CD14-positive monocyte (primary cell): ENCODE measurements around the gene SHC2. TPM values are rescaled to one million over a fixed set of nuclear protein-coding genes. Genes with fewer than 3 reads are reported as not detected.

Experiments used
- DNase-seq, 3 donors: peaks; one replicate each; pipeline ENCODE4 v3.0.0-alpha.2; 2011 to 2022
- H2AFZ ChIP-seq: 2 replicates; pipeline ENCODE4 v1.6.0; 2012; ENCODE audit warnings: mild to moderate bottlenecking, low read depth, low read length, inconsistent platforms; ENCODE audit not compliant: insufficient read depth, poor library complexity, severe bottlenecking
- H3K27ac ChIP-seq, 2 donors: 1 replicate in 1 of 2; 2 replicates in 1 of 2; pipeline ENCODE4 v1.5.1; 2012 to 2013; ENCODE audit warnings: low read length in 2 of 2, control low read depth in 1 of 2, inconsistent platforms in 1 of 2, low read depth in 1 of 2, mild to moderate bottlenecking in 1 of 2
- H3K27me3 ChIP-seq, 2 donors: one replicate each; pipeline versions ENCODE4 v1.6.0 to v1.6.1; 2011 to 2013; ENCODE audit warnings: low read length in 2 of 2; ENCODE audit not compliant: control insufficient read depth in 2 of 2, insufficient read depth in 2 of 2
- H3K36me3 ChIP-seq, 2 donors: replicated peaks in 1 of 2; 1 replicate in 1 of 2; 2 replicates in 1 of 2; pipeline versions ENCODE4 v1.5.1 to v1.6.1; 2012 to 2013; ENCODE audit warnings: low read length in 2 of 2, control low read depth in 1 of 2, inconsistent platforms in 1 of 2, mild to moderate bottlenecking in 1 of 2; ENCODE audit not compliant: insufficient read depth in 2 of 2, control insufficient read depth in 1 of 2
- H3K4me1 ChIP-seq, 2 donors: 1 replicate in 1 of 2; 2 replicates in 1 of 2; pipeline versions ENCODE4 v1.5.1 to v1.6.1; 2012 to 2013; ENCODE audit warnings: low read length in 2 of 2, control low read depth in 1 of 2, inconsistent platforms in 1 of 2, mild to moderate bottlenecking in 1 of 2, moderate library complexity in 1 of 2; ENCODE audit not compliant: insufficient read depth in 2 of 2, control insufficient read depth in 1 of 2
- H3K4me2 ChIP-seq: replicated peaks from 2 replicates; pipeline ENCODE3; 2012; ENCODE audit warnings: low read length, moderate library complexity, mild to moderate bottlenecking; ENCODE audit not compliant: poor library complexity, severe bottlenecking; ENCODE audit errors: extremely low read depth
- H3K4me3 ChIP-seq, 3 experiments: fragments of 200-600 bp in 1 of 3; sonication (generic) in 1 of 3; replicated peaks in 1 of 3; 1 replicate in 2 of 3; 2 replicates in 1 of 3; pipeline ENCODE4 v1.5.1; 2011 to 2013; ENCODE audit warnings: low read length in 3 of 3, mild to moderate bottlenecking in 3 of 3, control low read depth in 2 of 3, low read depth in 2 of 3, inconsistent platforms in 1 of 3, moderate library complexity in 1 of 3
- H3K79me2 ChIP-seq: 2 replicates; pipeline ENCODE4 v1.6.0; 2012; ENCODE audit warnings: mild to moderate bottlenecking, control low read depth, inconsistent platforms, low read length, moderate library complexity; ENCODE audit not compliant: insufficient read depth
- H3K9ac ChIP-seq: 2 replicates; pipeline ENCODE4 v1.6.0; 2017; ENCODE audit warnings: low read length, mild to moderate bottlenecking; ENCODE audit not compliant: insufficient read depth, poor library complexity, severe bottlenecking
- H3K9me3 ChIP-seq, 2 donors: replicated peaks in 1 of 2; 1 replicate in 1 of 2; 2 replicates in 1 of 2; pipeline versions ENCODE4 v1.5.1 to v1.6.1; 2012 to 2013; ENCODE audit warnings: low read length in 2 of 2, control low read depth in 1 of 2; ENCODE audit not compliant: control insufficient read depth in 1 of 2, insufficient read depth in 1 of 2
- H4K20me1 ChIP-seq: 2 replicates; pipeline ENCODE4 v1.6.0; 2012; ENCODE audit warnings: mild to moderate bottlenecking, low read length, control low read depth, moderate library complexity; ENCODE audit not compliant: insufficient read depth
- H3K27ac Mint-ChIP-seq, 7 donors: one replicate each; pipeline ENCODE4 v1.8.0; 2020; ENCODE audit warnings: mild to moderate bottlenecking in 7 of 7, mixed read lengths in 7 of 7, moderate library complexity in 6 of 7, inconsistent platforms in 2 of 7
- H3K27me3 Mint-ChIP-seq, 3 donors: one replicate each; pipeline ENCODE4 v1.8.0; 2021 to 2022; ENCODE audit warnings: low read depth in 3 of 3, mild to moderate bottlenecking in 3 of 3, mixed read lengths in 3 of 3, moderate library complexity in 3 of 3, inconsistent platforms in 1 of 3
- H3K36me3 Mint-ChIP-seq, 2 donors: one replicate each; pipeline ENCODE4 v1.8.0; 2020; ENCODE audit warnings: mixed read lengths in 2 of 2, inconsistent platforms in 1 of 2, mild to moderate bottlenecking in 1 of 2
- H3K4me1 Mint-ChIP-seq: one replicate; pipeline ENCODE4 v1.8.0; 2020; ENCODE audit warnings: mild to moderate bottlenecking, mixed read lengths
- H3K4me3 Mint-ChIP-seq, 2 donors: one replicate each; pipeline ENCODE4 v1.8.0; 2020; ENCODE audit warnings: mild to moderate bottlenecking in 2 of 2, mixed read lengths in 2 of 2, moderate library complexity in 1 of 2
- H3K9me3 Mint-ChIP-seq, 7 donors: one replicate each; pipeline ENCODE4 v1.8.0; 2020 to 2022; ENCODE audit warnings: mixed read lengths in 7 of 7, mild to moderate bottlenecking in 6 of 7, moderate library complexity in 6 of 7, inconsistent platforms in 2 of 7
- WGBS: methylation state at CpG from one replicate; pipeline ENCODE4 v1.1.5; 2013; ENCODE audit warnings: missing lambda C conversion rate; ENCODE audit not compliant: insufficient coverage; 5-methylcytosine and 5-hydroxymethylcytosine counted together
- intact Hi-C, 2 donors: fragments of 100-400 bp; cut with micrococcal nuclease; formaldehyde crosslinking; loops; one replicate each; pipeline versions ENCODE4 v1.15.0 to v1.15.1; 2023
- polyA plus RNA-seq, 3 donors: library from polyadenylated mRNA; depleted of rRNA in 1 of 3; unstranded in 2 of 3; stranded (reverse) in 1 of 3; fragments of 300-500 nt in 2 of 3; fragments of >200 nt in 1 of 3; fragmentation: Illumina TruSeq in 2 of 3; gene quantifications; 1 replicate in 2 of 3; 2 replicates in 1 of 3; pipeline ENCODE4 v1.2.3, GENCODE V29; 2012 to 2021
- TF ChIP-seq, protein P1 (sequence below): fragments of 200-600 bp; IDR thresholded peaks from one replicate; pipeline ENCODE4 v1.8.0; 2022; ENCODE audit warnings: antibody characterized with exemption, mild to moderate bottlenecking

The SHC2 gene
- polyA plus RNA-seq, 3 donors: not detected

DNA sequence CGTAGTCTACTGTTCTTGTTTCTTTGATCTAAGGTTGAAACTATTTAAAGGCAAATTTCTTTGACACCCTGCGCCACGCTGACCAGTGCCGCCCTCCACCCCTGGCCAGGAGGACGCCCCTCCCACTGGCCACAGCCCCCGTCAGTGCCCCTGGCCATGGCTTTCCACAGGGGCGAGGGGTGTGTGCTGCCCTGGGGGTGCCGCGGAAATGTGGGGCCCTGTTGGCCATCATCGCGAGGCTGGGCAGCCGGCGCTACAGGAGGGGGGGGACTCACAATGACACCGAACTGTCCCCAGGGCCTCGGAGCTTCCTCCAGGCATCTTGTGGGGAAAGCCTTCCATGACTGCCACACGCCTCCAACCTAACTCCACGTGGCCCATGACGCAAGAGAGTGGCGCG is 10.9 kb downstream of the SHC2 start:
- Histone ChIP-seq H3K27ac (no peak overlapping the region), H3K9ac (no peak overlapping the region), H3K79me2 (no peaks in the 10 kb centered on the region), H3K9me3 (peaks cover 13 to 27% of the 10 kb centered on the region in 2 donors), H3K36me3 (no peaks in the 10 kb centered on the region), H2AFZ (no peak overlapping the region), H3K4me2 (no peak overlapping the region), H3K4me1 (no peaks in the 10 kb centered on the region), H3K4me3 (no peak overlapping the region), H4K20me1 (no peaks in the 10 kb centered on the region), H3K27me3 (peaks cover 0 to 2% of the 10 kb centered on the region in 2 donors)
- 100% methylated on average over 9 of the region's 20 CpGs for WGBS
- no peak for DNase-seq
- Mint-ChIP-seq H3K27ac (no peak overlapping the region), H3K27me3 (peaks cover 10 to 25% (median 10%) of the 10 kb centered on the region in 3 donors), H3K4me1 (no peaks in the 10 kb centered on the region), H3K4me3 (no peak overlapping the region), H3K36me3 (no peaks in the 10 kb centered on the region), H3K9me3 (peaks cover 3 to 32% (median 20%) of the 10 kb centered on the region in 7 donors)
- TF ChIP-seq, protein P1, sequence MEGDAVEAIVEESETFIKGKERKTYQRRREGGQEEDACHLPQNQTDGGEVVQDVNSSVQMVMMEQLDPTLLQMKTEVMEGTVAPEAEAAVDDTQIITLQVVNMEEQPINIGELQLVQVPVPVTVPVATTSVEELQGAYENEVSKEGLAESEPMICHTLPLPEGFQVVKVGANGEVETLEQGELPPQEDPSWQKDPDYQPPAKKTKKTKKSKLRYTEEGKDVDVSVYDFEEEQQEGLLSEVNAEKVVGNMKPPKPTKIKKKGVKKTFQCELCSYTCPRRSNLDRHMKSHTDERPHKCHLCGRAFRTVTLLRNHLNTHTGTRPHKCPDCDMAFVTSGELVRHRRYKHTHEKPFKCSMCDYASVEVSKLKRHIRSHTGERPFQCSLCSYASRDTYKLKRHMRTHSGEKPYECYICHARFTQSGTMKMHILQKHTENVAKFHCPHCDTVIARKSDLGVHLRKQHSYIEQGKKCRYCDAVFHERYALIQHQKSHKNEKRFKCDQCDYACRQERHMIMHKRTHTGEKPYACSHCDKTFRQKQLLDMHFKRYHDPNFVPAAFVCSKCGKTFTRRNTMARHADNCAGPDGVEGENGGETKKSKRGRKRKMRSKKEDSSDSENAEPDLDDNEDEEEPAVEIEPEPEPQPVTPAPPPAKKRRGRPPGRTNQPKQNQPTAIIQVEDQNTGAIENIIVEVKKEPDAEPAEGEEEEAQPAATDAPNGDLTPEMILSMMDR: no peak
- intact Hi-C loops: no loop called here

DNA sequence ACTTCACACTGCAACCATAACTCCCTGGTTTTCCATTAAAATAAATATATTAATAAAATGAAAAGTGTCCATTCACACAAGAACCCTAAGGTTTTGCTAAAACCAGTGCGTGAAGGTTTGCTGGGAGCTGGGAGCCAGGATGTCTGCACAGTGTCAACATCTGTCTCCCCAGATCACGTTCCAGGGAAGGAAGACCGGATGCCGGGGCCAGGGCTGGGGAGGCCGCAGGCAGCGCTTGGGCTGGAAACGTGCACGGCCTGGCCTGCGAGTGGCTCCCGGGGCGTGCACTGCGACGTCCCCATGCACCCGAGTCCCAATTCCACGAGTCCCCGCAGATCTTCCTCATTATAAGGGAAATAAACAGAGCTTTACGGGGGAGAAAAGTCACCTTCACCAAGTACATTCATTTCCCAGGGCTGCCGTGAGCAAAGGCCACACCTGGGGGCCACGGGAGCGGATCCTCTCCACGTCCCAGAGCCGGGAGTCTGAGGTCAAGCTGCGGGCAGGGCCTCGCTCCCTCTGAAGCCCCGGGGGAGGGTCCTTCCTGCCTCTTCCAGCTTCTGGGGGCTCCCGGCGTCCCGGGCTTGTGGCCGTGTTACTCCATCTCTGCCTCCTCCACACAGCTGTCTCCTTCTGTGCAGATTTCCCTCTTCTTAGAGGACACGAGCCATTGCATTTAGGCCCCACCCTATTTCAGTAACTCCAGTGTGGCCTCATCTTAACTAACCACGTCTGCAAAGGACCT is 12.8 kb downstream of the SHC2 start:
- Histone ChIP-seq H3K4me1 (no peaks in the 10 kb centered on the region), H2AFZ (no peak overlapping the region), H4K20me1 (no peaks in the 10 kb centered on the region), H3K79me2 (no peaks in the 10 kb centered on the region), H3K27ac (no peak overlapping the region), H3K9me3 (peaks cover 13 to 27% of the 10 kb centered on the region in 2 donors), H3K9ac (no peak overlapping the region), H3K4me2 (no peak overlapping the region), H3K4me3 (no peak overlapping the region), H3K27me3 (peaks cover 0 to 2% of the 10 kb centered on the region in 2 donors), H3K36me3 (no peaks in the 10 kb centered on the region)
- TF ChIP-seq, protein P1: no peak
- peaks cover 5 to 38% (median 23%) of the 10 kb centered on the region in 7 donors for H3K9me3 Mint-ChIP-seq
- peak overlapping the region in 1 of 2 donors; percentile 53 for H3K4me3 Mint-ChIP-seq
- no peak for DNase-seq
- H3K4me1 Mint-ChIP-seq: no peaks in the 10 kb centered on the region
- peaks cover 10 to 23% (median 10%) of the 10 kb centered on the region in 3 donors for H3K27me3 Mint-ChIP-seq
- H3K36me3 Mint-ChIP-seq: no peaks in the 10 kb centered on the region
- intact Hi-C loops: no loop called here
- peak overlapping the region in 1 of 7 donors; percentile 35 for H3K27ac Mint-ChIP-seq
- 64% methylated on average over 26 of the region's 31 CpGs for WGBS
